A549 (cell line): ENCODE measurements around the gene PRR19. TPM values are rescaled to one million over a fixed set of nuclear protein-coding genes. Genes with fewer than 3 reads are reported as not detected.

Experiments used
- ATAC-seq, 2 experiments: fragments of 200-7000 bp in 1 of 2; fragments of >200 bp in 1 of 2; cut with Nextera tagmentation in 1 of 2; cut with Tn5 transposase in 1 of 2; 3 replicates each; pipeline versions ENCODE4 v1.8.0 to v1.9.1; 2018 to 2020; ENCODE audit warnings: mild to moderate bottlenecking in 1 of 2, moderate library complexity in 1 of 2
- CTCF ChIA-PET: fragments of 300-600 bp; sonication (Branson Sonifier 250); formaldehyde crosslinking; extraction: SDS; loops from one replicate; lab custom pipeline; 2021; ENCODE audit warnings: antibody characterized with exemption, inconsistent platforms; lab: Yijun Ruan, JAX
- POLR2A ChIA-PET: fragments of 350-600 bp; formaldehyde crosslinking; extraction: SDS; loops from one replicate; lab custom pipeline; 2021; ENCODE audit warnings: antibody characterized with exemption, inconsistent platforms; lab: Yijun Ruan, JAX
- DNase-seq, 2 experiments: peaks; one replicate each; pipeline versions ENCODE4 v3.0.0 to v3.0.0-alpha.2; 2011 to 2016; ENCODE audit warnings: low read depth in 1 of 2, low spot score in 1 of 2
- FAIRE-seq: peaks from 2 replicates; lab custom pipeline; 2011; peaks lifted over from hg19 to GRCh38; lab: Jason Lieb, UNC
- H3K27ac ChIP-seq, 2 experiments: fragments of >200 bp; sonication (Bioruptor Twin); formaldehyde crosslinking; 3 replicates each; pipeline ENCODE4 v1.5.1; 2016 to 2017
- H3K4me1 ChIP-seq: fragments of >200 bp; sonication (Bioruptor Twin); formaldehyde crosslinking; 3 replicates; pipeline ENCODE4 v1.6.1; 2016
- H3K4me2 ChIP-seq: fragments of >200 bp; sonication (Bioruptor Twin); formaldehyde crosslinking; 3 replicates; pipeline ENCODE4 v1.6.1; 2016
- H3K4me3 ChIP-seq: fragments of >200 bp; sonication (Bioruptor Twin); formaldehyde crosslinking; 3 replicates; pipeline ENCODE4 v1.5.1; 2016
- H3K9me3 ChIP-seq: fragments of >200 bp; sonication (Bioruptor Twin); formaldehyde crosslinking; 3 replicates; pipeline ENCODE4 v1.6.1; 2016
- BCL3 ChIP-seq: fragments of >200 bp; sonication (Bioruptor Twin); formaldehyde crosslinking; IDR thresholded peaks from 3 replicates; pipeline ENCODE4 v1.6.1; 2016
- BHLHE40 ChIP-seq: IDR thresholded peaks from 2 replicates; pipeline ENCODE4 v1.6.1; 2012; ENCODE audit warnings: low read depth, low read length, inconsistent platforms
- CBX2 ChIP-seq: fragments of 200-600 bp; sonication (generic); IDR thresholded peaks from 2 replicates; pipeline ENCODE4 v1.6.1; 2016; ENCODE audit warnings: low read depth, mild to moderate bottlenecking, borderline replicate concordance
- CHD2 ChIP-seq: fragments of 150-350 bp; IDR thresholded peaks from 2 replicates; pipeline ENCODE4 v1.6.1; 2014; ENCODE audit warnings: low read length; ENCODE audit not compliant: partially characterized antibody
- CTCF ChIP-seq: fragments of >200 bp; sonication (Bioruptor Twin); formaldehyde crosslinking; IDR thresholded peaks from 3 replicates; pipeline ENCODE4 v1.5.1; 2016
- EHF ChIP-seq: fragments of 250-450 bp; sonication (Bioruptor Pico); IDR thresholded peaks from 2 replicates; pipeline ENCODE4 v1.5.0; 2020; ENCODE audit warnings: mild to moderate bottlenecking
- EP300 ChIP-seq, 2 experiments: fragments of >200 bp; sonication (Bioruptor Twin); formaldehyde crosslinking; IDR thresholded peaks; 2 replicates in 1 of 2; 3 replicates in 1 of 2; pipeline ENCODE4 v1.6.1; 2016 to 2017
- HDAC2 ChIP-seq: fragments of 200-600 bp; sonication (generic); IDR thresholded peaks from 2 replicates; pipeline ENCODE4 v1.6.1; 2016
- HOXB5 ChIP-seq: fragments of 250-450 bp; sonication (Bioruptor Pico); IDR thresholded peaks from 2 replicates; pipeline ENCODE4 v1.5.0; 2020; ENCODE audit warnings: mild to moderate bottlenecking, moderate library complexity
- KDM5A ChIP-seq: fragments of 200-600 bp; sonication (generic); IDR thresholded peaks from 2 replicates; pipeline ENCODE4 v1.6.1; 2016; ENCODE audit warnings: antibody characterized with exemption, mild to moderate bottlenecking
- MAZ ChIP-seq: fragments of 150-350 bp; IDR thresholded peaks from 2 replicates; pipeline ENCODE4 v1.6.1; 2014; ENCODE audit warnings: antibody characterized with exemption, low read depth, low read length, borderline replicate concordance
- RARB ChIP-seq: fragments of 250-450 bp; sonication (Bioruptor Pico); IDR thresholded peaks from 2 replicates; pipeline ENCODE4 v1.8.0; 2021; ENCODE audit warnings: mild to moderate bottlenecking, moderate library complexity
- REST ChIP-seq: fragments of 200-600 bp; sonication (generic); IDR thresholded peaks from 2 replicates; pipeline ENCODE4 v1.6.1; 2016; ENCODE audit warnings: antibody characterized with exemption, mild to moderate bottlenecking, moderate library complexity
- RFX5 ChIP-seq: fragments of 450-650 bp; IDR thresholded peaks from 2 replicates; pipeline ENCODE4 v1.7.1; 2014; ENCODE audit warnings: antibody characterized with exemption, mild to moderate bottlenecking, moderate library complexity
- RNF2 ChIP-seq: fragments of 200-600 bp; sonication (generic); IDR thresholded peaks from 2 replicates; pipeline ENCODE4 v1.6.1; 2016; ENCODE audit warnings: low read depth, mild to moderate bottlenecking, antibody characterized with exemption, moderate library complexity, borderline replicate concordance
- SMC3 ChIP-seq: fragments of >200 bp; sonication (Bioruptor Twin); formaldehyde crosslinking; IDR thresholded peaks from 3 replicates; pipeline ENCODE4 v1.6.1; 2018; ENCODE audit warnings: inconsistent platforms
- USF2 ChIP-seq: fragments of 450-650 bp; IDR thresholded peaks from 2 replicates; pipeline ENCODE4 v1.6.1; 2014; ENCODE audit warnings: antibody characterized with exemption
- ZC3H11A ChIP-seq: fragments of 450-650 bp; IDR thresholded peaks from 2 replicates; pipeline ENCODE4 v1.6.1; 2014; ENCODE audit warnings: antibody characterized with exemption, mild to moderate bottlenecking
- WGBS: methylation state at CpG from one replicate; pipeline ENCODE4 v1.1.6; 2017; ENCODE audit errors: missing lambda C conversion rate; 5-methylcytosine and 5-hydroxymethylcytosine counted together
- polyA plus RNA-seq, 4 experiments: library from polyadenylated mRNA; depleted of rRNA in 3 of 4; stranded (reverse); fragments of >200 nt; fragmentation: RNase III in 1 of 4; extraction: RNeasy Plus Mini Kit Qiagen cat#74134 plus additional on column Dnase treatment in 1 of 4; gene quantifications; 2 replicates in 3 of 4; 3 replicates in 1 of 4; pipeline ENCODE4 v1.2.3, GENCODE V29; 2011 to 2017

The PRR19 gene
- polyA plus RNA-seq, 2 of the 4 experiments (the other 2 are of a cell fraction), result 1.1 to 4.5 TPM

- Histone ChIP-seq H3K4me2 (no peak overlapping the region), H3K4me3 (no peak overlapping the region), H3K9me3 (no peaks in the 10 kb centered on the region), H3K27ac (no peak overlapping the region), H3K4me1 (peaks cover 13% of the 10 kb centered on the region)
- TF ChIP-seq RFX5, result no peak
- TF ChIP-seq CHD2, result no peak
- TF ChIP-seq REST, result no peak
- no peak for TF ChIP-seq MAZ
- TF ChIP-seq EP300 (IDR thresholded peaks at IDR 0.05), result no peak
- TF ChIP-seq HOXB5 (CRISPR knock-in tag), result no peak
- no peak for TF ChIP-seq CTCF
- no peak for TF ChIP-seq USF2
- no peak for TF ChIP-seq HDAC2
- TF ChIP-seq ZC3H11A, result no peak
- TF ChIP-seq RARB, result no peak
- TF ChIP-seq KDM5A, result no peak
- TF ChIP-seq BCL3, result no peak
- TF ChIP-seq BHLHE40, result no peak
- TF ChIP-seq SMC3, result no peak
- POLR2A ChIA-PET, result interaction anchor here (1.6 kb wide), 1 partner anchor 63 kb away, joined by 4 read pairs; no protein-coding TSS in a partner anchor
- no peak for FAIRE-seq
- CTCF ChIA-PET, result interaction anchor here (0.8 to 23.7 kb wide), 4 partner anchors 9 to 64 kb away, joined by 3 to 616 read pairs (median 121); partner anchors contain the start of genes GSK3A and TMEM145
- ATAC-seq, result no peak
- 95% methylated on average over 22 of the region's 22 CpGs for WGBS
- no peak for DNase-seq
Measured at GRCh38 chr19:42306646-42307045, 4.7 kb downstream of the PRR19 start.

- 78% methylated on average over 14 of the region's 14 CpGs for WGBS
- Histone ChIP-seq H3K9me3 (no peaks in the 10 kb centered on the region), H3K4me1 (peaks cover 5% of the 10 kb centered on the region; the same call in 1 of the 3 replicates), H3K4me3 (no peak overlapping the region), H3K27ac (no peak overlapping the region), H3K4me2 (no peak overlapping the region)
- ATAC-seq (no peak), DNase-seq (no peak), FAIRE-seq (no peak)
- POLR2A ChIA-PET, result interaction anchor here (1.6 kb wide), 1 partner anchor 14 kb away, joined by 3 read pairs; no protein-coding TSS in a partner anchor
- TF ChIP-seq EHF (CRISPR knock-in tag) (no peak), RNF2 (no peak), HOXB5 (CRISPR knock-in tag) (no peak), CBX2 (no peak)
- CTCF ChIA-PET, result interaction anchor here (1.6 to 5.3 kb wide), 5 partner anchors 10 to 200 kb away, joined by 4 to 58 read pairs (median 5); no protein-coding TSS in a partner anchor
Measured at GRCh38 chr19:42309686-42310085, 7.8 kb downstream of the PRR19 start.
